ENCODE data around the gene TPCN2.

Gene TPCN2

GRCh38 chr11:69004411-69005182 lies 44.1 kb upstream of the TPCN2 start:
- Histone ChIP-seq H2AFZ (ENCODE audit: low read depth, low read length) (no peak overlapping the region), H3K27me3 (ENCODE audit: insufficient read depth, low read length, poor library complexity) (peaks cover 7% of the 10 kb centered on the region), H3K9me3 (ENCODE audit: insufficient read depth, low read length, severe bottlenecking) (no peaks in the 10 kb centered on the region), H3K4me1 (ENCODE audit: insufficient read depth, low read length) (no peaks in the 10 kb centered on the region), H3K79me2 (ENCODE audit: insufficient read depth, low read length) (no peaks in the 10 kb centered on the region), H3K4me2 (ENCODE audit: insufficient read depth, low read length) (no peak overlapping the region), H4K20me1 (ENCODE audit: insufficient read depth, low read length) (0 out of 2 replicates have a peak, but pooled peaks cover 6% of the 10 kb centered on the region), H3K27ac (ENCODE audit: low read length) (no peak overlapping the region), H3K9ac (ENCODE audit: low read depth, low read length) (no peak overlapping the region), H3K36me3 (ENCODE audit: insufficient read depth, low read length) (no peaks in the 10 kb centered on the region), H3K4me3 (ENCODE audit: low read depth in 1 of 2, low read length in 2 of 2) (no peak overlapping the region)
- ATAC-seq (ENCODE audit: insufficient read depth, low read depth): no peak
- TF ChIP-seq CTCF (IDR thresholded peaks at IDR 0.05; ENCODE audit: borderline replicate concordance, extremely low read depth, low read length, poor library complexity, severe bottlenecking) (no peak), EZH2 (IDR thresholded peaks at IDR 0.05; ENCODE audit: borderline replicate concordance, low read depth, low read length, severe bottlenecking) (no peak)
- no peak for DNase-seq

GRCh38 chr11:69005183-69005630 lies 43.5 kb upstream of the TPCN2 start:
- TF ChIP-seq CTCF (IDR thresholded peaks at IDR 0.05; ENCODE audit: borderline replicate concordance, extremely low read depth, low read length, poor library complexity, severe bottlenecking): no peak
- TF ChIP-seq EZH2 (IDR thresholded peaks at IDR 0.05; ENCODE audit: borderline replicate concordance, low read depth, low read length, severe bottlenecking): no peak
- peaks cover 9% of the 10 kb centered on the region for H3K27me3 ChIP-seq (ENCODE audit: insufficient read depth, low read length, poor library complexity)

GRCh38 chr11:69005631-69006368 lies 42.9 kb upstream of the TPCN2 start:
- Histone ChIP-seq H3K27me3 (ENCODE audit: insufficient read depth, low read length, poor library complexity) (peaks cover 15% of the 10 kb centered on the region), H3K79me2 (ENCODE audit: insufficient read depth, low read length) (no peaks in the 10 kb centered on the region), H3K4me3 (ENCODE audit: low read depth in 1 of 2, low read length in 2 of 2) (no peak overlapping the region), H4K20me1 (ENCODE audit: insufficient read depth, low read length) (0 out of 2 replicates have a peak, but pooled peaks cover 10% of the 10 kb centered on the region), H3K9me3 (ENCODE audit: insufficient read depth, low read length, severe bottlenecking) (no peaks in the 10 kb centered on the region), H3K4me2 (ENCODE audit: insufficient read depth, low read length) (no peak overlapping the region), H3K36me3 (ENCODE audit: insufficient read depth, low read length) (no peaks in the 10 kb centered on the region), H2AFZ (ENCODE audit: low read depth, low read length) (no peak overlapping the region), H3K4me1 (ENCODE audit: insufficient read depth, low read length) (no peaks in the 10 kb centered on the region), H3K27ac (ENCODE audit: low read length) (no peak overlapping the region), H3K9ac (ENCODE audit: low read depth, low read length) (no peak overlapping the region)
- TF ChIP-seq EZH2 (IDR thresholded peaks at IDR 0.05; ENCODE audit: borderline replicate concordance, low read depth, low read length, severe bottlenecking) (no peak), CTCF (IDR thresholded peaks at IDR 0.05; ENCODE audit: borderline replicate concordance, extremely low read depth, low read length, poor library complexity, severe bottlenecking) (no peak)
- ATAC-seq (ENCODE audit: insufficient read depth, low read depth) (no peak), DNase-seq (no peak)

More at GRCh38 chr11:69005183-69005630, 43.5 kb upstream of the TPCN2 start:
- Histone ChIP-seq H3K79me2 (ENCODE audit: insufficient read depth, low read length) (no peaks in the 10 kb centered on the region), H4K20me1 (ENCODE audit: insufficient read depth, low read length) (0 out of 2 replicates have a peak, but pooled peaks cover 6% of the 10 kb centered on the region), H3K27ac (ENCODE audit: low read length) (no peak overlapping the region), H3K9ac (ENCODE audit: low read depth, low read length) (no peak overlapping the region), H2AFZ (ENCODE audit: low read depth, low read length) (no peak overlapping the region), H3K36me3 (ENCODE audit: insufficient read depth, low read length) (no peaks in the 10 kb centered on the region), H3K4me3 (ENCODE audit: low read depth in 1 of 2, low read length in 2 of 2) (no peak overlapping the region), H3K4me2 (ENCODE audit: insufficient read depth, low read length) (no peak overlapping the region), H3K9me3 (ENCODE audit: insufficient read depth, low read length, severe bottlenecking) (no peaks in the 10 kb centered on the region), H3K4me1 (ENCODE audit: insufficient read depth, low read length) (no peaks in the 10 kb centered on the region)
- DNase-seq: no peak
- no peak for ATAC-seq (ENCODE audit: insufficient read depth, low read depth)

Data from DND-41 (cell line).